ENCODE data around the gene DES. TPM values are rescaled to one million over a fixed set of nuclear protein-coding genes. Genes with fewer than 3 reads are reported as not detected.

Gene DES
- total and polyA plus RNA-seq, 8 donors, result 8.7 to 101 (median 28.5) TPM

DNA sequence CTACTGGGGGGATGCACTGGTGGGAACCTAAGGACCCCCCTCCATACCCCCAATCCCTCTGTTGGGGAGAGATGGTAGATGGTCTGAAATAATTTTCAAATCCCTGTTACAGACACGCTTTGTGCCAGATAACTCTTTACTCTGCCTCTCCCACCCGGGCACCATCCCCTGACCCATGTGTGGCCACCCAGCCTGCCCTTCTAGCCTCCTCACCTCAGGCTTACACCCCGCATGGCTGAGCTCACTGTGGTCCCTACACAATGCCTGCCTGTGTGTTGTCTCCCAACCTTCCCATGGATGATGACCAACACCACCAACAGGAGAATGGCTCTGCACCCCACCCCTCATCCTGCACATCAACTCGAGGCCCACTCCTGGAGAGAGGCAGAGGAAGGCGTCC is 31.4 kb downstream of the DES start:
- Histone ChIP-seq H3K9me3 (no peaks in the 10 kb centered on the region), H3K27me3 (peaks cover 19 to 97% of the 10 kb centered on the region in 2 donors), H3K27ac (no peak overlapping the region), H3K4me1 (no peaks in the 10 kb centered on the region), H3K36me3 (no peaks in the 10 kb centered on the region), H3K4me3 (no peak overlapping the region)
- intact Hi-C loops (cut with DNase I), result no loop called here
- no peak for ATAC-seq
- DNase-seq, result no peak
- TF ChIP-seq, protein P1, sequence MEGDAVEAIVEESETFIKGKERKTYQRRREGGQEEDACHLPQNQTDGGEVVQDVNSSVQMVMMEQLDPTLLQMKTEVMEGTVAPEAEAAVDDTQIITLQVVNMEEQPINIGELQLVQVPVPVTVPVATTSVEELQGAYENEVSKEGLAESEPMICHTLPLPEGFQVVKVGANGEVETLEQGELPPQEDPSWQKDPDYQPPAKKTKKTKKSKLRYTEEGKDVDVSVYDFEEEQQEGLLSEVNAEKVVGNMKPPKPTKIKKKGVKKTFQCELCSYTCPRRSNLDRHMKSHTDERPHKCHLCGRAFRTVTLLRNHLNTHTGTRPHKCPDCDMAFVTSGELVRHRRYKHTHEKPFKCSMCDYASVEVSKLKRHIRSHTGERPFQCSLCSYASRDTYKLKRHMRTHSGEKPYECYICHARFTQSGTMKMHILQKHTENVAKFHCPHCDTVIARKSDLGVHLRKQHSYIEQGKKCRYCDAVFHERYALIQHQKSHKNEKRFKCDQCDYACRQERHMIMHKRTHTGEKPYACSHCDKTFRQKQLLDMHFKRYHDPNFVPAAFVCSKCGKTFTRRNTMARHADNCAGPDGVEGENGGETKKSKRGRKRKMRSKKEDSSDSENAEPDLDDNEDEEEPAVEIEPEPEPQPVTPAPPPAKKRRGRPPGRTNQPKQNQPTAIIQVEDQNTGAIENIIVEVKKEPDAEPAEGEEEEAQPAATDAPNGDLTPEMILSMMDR (IDR thresholded peaks at IDR 0.05), result no peak

DNA sequence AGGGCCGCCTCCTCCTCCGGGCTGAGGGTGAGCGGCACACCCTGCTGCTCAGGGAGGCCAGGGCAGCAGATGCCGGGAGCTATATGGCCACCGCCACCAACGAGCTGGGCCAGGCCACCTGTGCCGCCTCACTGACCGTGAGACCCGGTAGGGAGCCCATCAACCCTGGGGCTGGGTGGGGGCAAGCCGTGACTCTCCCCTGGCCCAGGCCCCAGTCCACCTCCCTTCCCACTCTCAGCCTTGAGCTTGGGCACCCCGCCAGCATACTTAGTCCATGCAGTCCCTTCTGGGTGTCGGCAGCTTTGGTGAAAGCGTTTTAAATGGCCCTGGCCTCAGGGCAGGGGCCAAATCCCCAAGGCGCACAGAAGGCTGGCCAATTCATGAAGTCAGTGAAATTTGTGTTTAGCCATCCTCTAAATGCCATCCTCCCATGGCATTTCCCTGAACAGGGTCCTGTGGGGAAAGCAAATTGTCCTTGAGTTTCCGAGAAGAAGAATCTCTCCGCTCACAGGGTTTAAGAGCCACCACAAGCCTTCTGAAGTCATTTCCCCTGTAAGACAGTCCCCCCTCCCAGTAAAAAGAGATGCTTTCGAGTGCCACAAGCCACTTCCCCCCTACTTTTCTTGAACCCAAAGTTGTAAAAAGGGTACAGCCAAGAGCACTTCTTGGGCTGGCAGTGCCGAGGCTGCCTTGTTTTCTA is 33.6 kb downstream of the DES start:
- H3K36me3 ChIP-seq, result no peaks in the 10 kb centered on the region
- intact Hi-C loops (cut with DNase I), result no loop called here
- no peaks in the 10 kb centered on the region for H3K4me1 ChIP-seq
- TF ChIP-seq, protein P1 (IDR thresholded peaks at IDR 0.05), result no peak
- H3K4me3 ChIP-seq, result no peak overlapping the region
- no peak overlapping the region for H3K27ac ChIP-seq
- no peak for ATAC-seq
- DNase-seq, result no peak
- peaks cover 19 to 75% of the 10 kb centered on the region in 2 donors for H3K27me3 ChIP-seq
- no peaks in the 10 kb centered on the region for H3K9me3 ChIP-seq

DNA sequence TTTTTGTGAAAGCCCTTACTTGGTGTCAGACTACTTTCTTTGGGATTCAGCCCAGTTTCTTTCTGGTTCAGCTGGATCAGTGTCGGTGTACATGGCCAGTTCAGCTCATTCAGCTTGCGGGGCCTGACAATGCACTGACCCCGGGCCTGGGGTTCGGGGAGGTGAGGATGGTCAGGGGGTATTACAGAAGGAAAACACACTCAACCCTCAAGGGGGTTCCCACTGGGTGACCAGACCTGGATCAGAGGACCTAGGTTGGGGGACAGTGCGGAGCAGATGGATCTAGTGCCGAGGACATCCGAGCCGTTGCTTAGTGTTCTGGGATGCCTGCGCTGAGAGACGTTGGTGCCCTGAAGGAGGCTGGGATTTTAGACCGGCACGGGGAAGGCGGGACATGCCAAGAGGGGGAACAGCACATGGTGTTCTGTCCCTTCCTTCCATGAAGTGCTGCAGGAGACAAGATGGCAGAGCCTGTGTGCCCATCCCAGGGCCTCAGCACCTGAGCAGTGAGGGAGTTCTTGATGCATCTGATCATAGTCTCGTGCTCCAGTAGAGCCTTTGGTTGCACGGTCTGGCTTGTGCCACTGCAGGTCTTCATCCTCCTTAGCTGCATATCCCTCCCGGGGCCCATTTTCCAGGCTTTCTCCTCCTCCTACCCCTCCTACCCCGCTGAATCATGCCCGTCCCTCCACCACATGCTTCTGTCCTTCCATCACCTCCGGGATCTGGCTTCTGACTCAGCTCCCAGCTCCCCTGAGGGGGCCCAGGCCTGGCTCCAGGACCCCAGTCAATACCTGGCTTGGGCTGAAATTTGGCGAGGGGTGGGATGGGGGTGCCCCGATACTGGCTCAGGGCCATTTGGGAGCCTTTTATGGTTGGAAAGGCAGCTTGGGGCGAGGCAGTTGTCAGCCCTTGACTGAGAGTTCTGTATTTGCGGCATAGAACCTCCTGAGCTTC is 34.5 kb downstream of the DES start:
- Histone ChIP-seq H3K27ac (no peak overlapping the region), H3K4me3 (no peak overlapping the region), H3K27me3 (peaks cover 18 to 66% of the 10 kb centered on the region in 2 donors), H3K4me1 (no peaks in the 10 kb centered on the region), H3K36me3 (no peaks in the 10 kb centered on the region), H3K9me3 (no peaks in the 10 kb centered on the region)
- DNase-seq, result no peak
- ATAC-seq, result peak; percentile 43
- intact Hi-C loops (cut with DNase I), result no loop called here
- TF ChIP-seq, protein P1 (IDR thresholded peaks at IDR 0.05), result no peak

DNA sequence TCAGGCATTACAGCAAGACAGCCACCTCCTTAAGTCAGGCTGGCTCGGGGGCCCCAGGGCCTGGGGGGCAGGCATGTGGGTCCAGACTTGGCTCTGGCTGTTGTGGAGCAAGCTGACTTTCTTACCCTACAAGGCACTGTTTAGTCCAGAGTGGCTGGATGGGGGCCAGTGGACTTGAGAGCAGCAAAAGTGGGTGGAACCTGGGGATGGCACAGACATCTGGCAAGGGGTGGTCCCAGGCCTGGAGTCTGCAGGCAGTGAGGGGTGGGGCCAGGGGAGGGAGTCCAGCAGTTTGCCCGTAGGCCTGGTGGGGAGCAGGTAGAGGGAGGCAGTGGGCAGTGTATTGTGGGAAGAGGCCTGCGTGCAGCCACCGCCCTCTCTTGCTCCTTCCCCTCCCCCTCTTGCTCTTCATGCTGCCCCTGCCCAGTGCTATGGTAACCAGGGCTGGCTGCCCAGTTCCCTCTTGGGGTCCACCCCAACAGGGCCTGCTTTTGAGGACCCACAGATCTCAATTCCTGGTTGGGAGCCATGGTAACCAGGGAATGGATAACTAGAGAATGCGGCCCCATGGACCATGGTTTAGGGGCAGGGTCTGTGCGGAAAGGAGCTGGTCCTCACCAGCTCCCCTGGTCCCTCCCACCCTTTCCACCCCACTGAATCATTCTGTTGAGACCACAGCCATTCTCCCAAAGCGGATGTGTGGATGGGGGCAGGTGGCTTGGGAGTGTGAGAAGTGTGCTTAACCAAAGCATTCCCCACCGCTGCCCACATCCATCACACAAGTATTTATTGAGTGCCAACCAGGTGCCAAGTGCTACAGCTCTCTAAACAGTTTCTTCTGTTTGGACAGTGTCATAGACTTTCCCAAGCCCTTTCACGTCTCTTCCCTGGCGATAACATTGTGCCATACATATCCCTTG is 35.8 kb downstream of the DES start:
- intact Hi-C loops (cut with DNase I), result no loop called here

More for the DNA sequence above, 35.8 kb downstream of the DES start:
- TF ChIP-seq, protein P1 (IDR thresholded peaks at IDR 0.05), result no peak
- no peak overlapping the region for H3K4me3 ChIP-seq
- H3K27ac ChIP-seq, result no peak overlapping the region
- no peaks in the 10 kb centered on the region for H3K36me3 ChIP-seq
- H3K9me3 ChIP-seq, result no peaks in the 10 kb centered on the region
- ATAC-seq, result peak; percentile 9
- no peaks in the 10 kb centered on the region for H3K4me1 ChIP-seq
- peaks cover 5 to 53% of the 10 kb centered on the region in 2 donors for H3K27me3 ChIP-seq
- DNase-seq, result peak in 1 of 4 donors; percentile 36

Measured in left lung (tissue), 10 donors.